Nephron (organoid): ENCODE measurements around the gene ABI2.

ENCODE experiments used
- H3K27ac Mint-ChIP-seq, 3 experiments: 2 replicates each; pipeline ENCODE4 v1.8.0; 2020; ENCODE audit warnings: mixed read lengths in 3 of 3, mild to moderate bottlenecking in 2 of 3, moderate library complexity in 1 of 3
- H3K27me3 Mint-ChIP-seq: 2 replicates; pipeline ENCODE4 v1.8.0; 2021; ENCODE audit warnings: low read depth, mild to moderate bottlenecking, moderate library complexity, mixed read lengths
- H3K36me3 Mint-ChIP-seq: 2 replicates; pipeline ENCODE4 v1.8.0; 2020; ENCODE audit warnings: low read depth, mixed read lengths
- H3K4me1 Mint-ChIP-seq: 2 replicates; pipeline ENCODE4 v1.8.0; 2020; ENCODE audit warnings: mixed read lengths
- H3K4me3 Mint-ChIP-seq, 3 experiments: 2 replicates each; pipeline ENCODE4 v1.8.0; 2020; ENCODE audit warnings: mild to moderate bottlenecking in 3 of 3, mixed read lengths in 3 of 3, moderate library complexity in 2 of 3
- H3K9me3 Mint-ChIP-seq: 2 replicates; pipeline ENCODE4 v1.8.0; 2020; ENCODE audit warnings: mixed read lengths
- TF ChIP-seq, protein P1 (sequence below), 3 experiments: fragments of 200-600 bp; sonication (generic); IDR thresholded peaks; one replicate each; pipeline ENCODE4 v1.5.0; 2021; ENCODE audit warnings: antibody characterized with exemption in 3 of 3; ENCODE audit not compliant: unreplicated experiment in 3 of 3

Gene ABI2

DNA sequence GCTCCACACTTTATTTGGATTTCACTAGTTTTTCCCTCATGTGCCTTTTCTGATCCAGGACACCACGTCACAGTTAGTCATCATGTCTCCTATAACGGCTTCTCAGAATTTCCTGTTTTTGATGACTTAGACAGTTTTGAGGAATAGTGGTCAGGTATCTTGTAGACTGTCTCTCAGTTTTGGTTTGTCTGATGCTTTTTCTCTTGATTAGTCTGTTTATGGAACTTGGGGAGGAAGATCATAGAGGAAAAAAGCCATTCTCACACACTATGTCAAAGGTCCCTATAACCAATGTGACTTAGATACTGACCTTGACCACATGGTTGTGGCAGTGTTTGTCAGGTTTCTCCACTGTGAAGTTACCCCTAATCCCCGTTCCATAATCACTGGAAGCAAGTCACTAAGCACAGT, 117.9 kb downstream of the ABI2 start:
- Mint-ChIP-seq H3K4me3 (no peak overlapping the region), H3K27me3 (no peaks in the 10 kb centered on the region), H3K9me3 (no peaks in the 10 kb centered on the region), H3K4me1 (peaks cover 5% of the 10 kb centered on the region), H3K27ac (no peak overlapping the region), H3K36me3 (peaks cover 70% of the 10 kb centered on the region)
- TF ChIP-seq, protein P1, sequence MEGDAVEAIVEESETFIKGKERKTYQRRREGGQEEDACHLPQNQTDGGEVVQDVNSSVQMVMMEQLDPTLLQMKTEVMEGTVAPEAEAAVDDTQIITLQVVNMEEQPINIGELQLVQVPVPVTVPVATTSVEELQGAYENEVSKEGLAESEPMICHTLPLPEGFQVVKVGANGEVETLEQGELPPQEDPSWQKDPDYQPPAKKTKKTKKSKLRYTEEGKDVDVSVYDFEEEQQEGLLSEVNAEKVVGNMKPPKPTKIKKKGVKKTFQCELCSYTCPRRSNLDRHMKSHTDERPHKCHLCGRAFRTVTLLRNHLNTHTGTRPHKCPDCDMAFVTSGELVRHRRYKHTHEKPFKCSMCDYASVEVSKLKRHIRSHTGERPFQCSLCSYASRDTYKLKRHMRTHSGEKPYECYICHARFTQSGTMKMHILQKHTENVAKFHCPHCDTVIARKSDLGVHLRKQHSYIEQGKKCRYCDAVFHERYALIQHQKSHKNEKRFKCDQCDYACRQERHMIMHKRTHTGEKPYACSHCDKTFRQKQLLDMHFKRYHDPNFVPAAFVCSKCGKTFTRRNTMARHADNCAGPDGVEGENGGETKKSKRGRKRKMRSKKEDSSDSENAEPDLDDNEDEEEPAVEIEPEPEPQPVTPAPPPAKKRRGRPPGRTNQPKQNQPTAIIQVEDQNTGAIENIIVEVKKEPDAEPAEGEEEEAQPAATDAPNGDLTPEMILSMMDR (IDR thresholded peaks at IDR 0.05; ENCODE audit: unreplicated experiment in 3 of 3): no peak

DNA sequence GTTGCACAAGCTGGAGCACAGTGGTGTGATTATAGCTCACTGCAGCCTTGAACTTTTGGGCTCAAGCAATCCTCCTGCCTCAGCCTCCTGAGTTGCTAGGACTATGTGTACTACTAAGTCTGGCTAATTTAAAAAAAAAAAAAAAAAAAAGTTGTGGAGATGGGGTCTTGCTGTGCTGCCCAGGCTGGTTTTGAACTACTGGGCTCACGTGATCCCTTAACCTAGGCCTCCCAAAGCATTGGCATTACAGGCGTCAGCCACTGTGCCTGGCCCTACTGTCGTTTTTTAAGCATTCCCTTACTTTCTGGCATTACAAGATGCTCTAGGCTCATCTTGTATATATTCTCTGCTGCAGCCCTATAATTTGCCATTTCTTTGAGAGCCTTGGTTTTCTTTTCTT, 118.6 kb downstream of the ABI2 start:
- Mint-ChIP-seq H3K36me3 (peaks cover 70% of the 10 kb centered on the region), H3K9me3 (no peaks in the 10 kb centered on the region), H3K27me3 (no peaks in the 10 kb centered on the region), H3K27ac (no peak overlapping the region), H3K4me1 (peaks cover 5% of the 10 kb centered on the region), H3K4me3 (no peak overlapping the region)
- TF ChIP-seq, protein P1 (IDR thresholded peaks at IDR 0.05; ENCODE audit: unreplicated experiment in 3 of 3): no peak

GRCh38 chr2:203450561-203450960, 122.4 kb downstream of the ABI2 start:
- Mint-ChIP-seq H3K27me3 (no peaks in the 10 kb centered on the region), H3K4me3 (no peak overlapping the region), H3K9me3 (no peaks in the 10 kb centered on the region), H3K27ac (peak overlapping the region in 1 of 3 experiments; percentile 35), H3K36me3 (peaks cover 58% of the 10 kb centered on the region), H3K4me1 (peaks cover 6% of the 10 kb centered on the region)
- TF ChIP-seq, protein P1 (IDR thresholded peaks at IDR 0.05; ENCODE audit: unreplicated experiment in 3 of 3): no peak

GRCh38 chr2:203451011-203451410, 122.8 kb downstream of the ABI2 start:
- Mint-ChIP-seq H3K4me1 (peaks cover 6% of the 10 kb centered on the region), H3K4me3 (no peak overlapping the region), H3K27me3 (no peaks in the 10 kb centered on the region), H3K36me3 (peaks cover 55% of the 10 kb centered on the region), H3K27ac (peak overlapping the region in 2 of 3 experiments; percentile 15 to 35), H3K9me3 (no peaks in the 10 kb centered on the region)
- TF ChIP-seq, protein P1 (IDR thresholded peaks at IDR 0.05; ENCODE audit: unreplicated experiment in 3 of 3): no peak

GRCh38 chr2:203451689-203452088, 123.5 kb downstream of the ABI2 start:
- Mint-ChIP-seq H3K4me1 (peaks cover 6% of the 10 kb centered on the region), H3K36me3 (peaks cover 48% of the 10 kb centered on the region), H3K4me3 (no peak overlapping the region), H3K27me3 (no peaks in the 10 kb centered on the region), H3K9me3 (no peaks in the 10 kb centered on the region), H3K27ac (peak overlapping the region in 1 of 3 experiments; percentile 15)
- TF ChIP-seq, protein P1 (IDR thresholded peaks at IDR 0.05; ENCODE audit: unreplicated experiment in 3 of 3): no peak

DNA sequence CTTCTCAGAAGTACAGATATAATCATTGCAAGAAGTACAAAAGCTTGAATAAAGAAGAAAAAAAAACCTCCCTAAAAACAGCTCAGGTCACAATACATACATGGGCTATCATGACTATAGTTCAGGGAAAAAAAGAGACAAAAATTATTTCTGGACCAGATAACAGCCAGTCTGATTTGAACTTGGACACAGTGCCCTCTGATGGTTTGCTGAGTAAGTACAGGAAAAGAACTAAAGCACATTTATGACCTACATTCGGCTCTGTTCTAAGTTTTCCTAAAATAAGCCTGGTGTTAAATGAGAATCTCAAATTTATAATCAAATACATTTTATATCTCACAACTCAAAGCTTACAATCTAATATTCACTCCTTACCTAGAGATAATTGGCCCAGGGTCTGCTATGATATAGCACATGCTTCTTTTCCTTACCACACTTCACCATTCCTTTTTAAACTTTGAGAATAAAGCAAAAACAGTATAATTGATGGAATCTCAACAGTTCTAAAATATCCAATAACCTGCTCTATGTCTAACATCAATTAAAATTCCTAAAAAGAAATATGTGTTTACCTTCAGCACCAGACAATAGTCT, 125.8 kb downstream of the ABI2 start:
- H3K4me3 Mint-ChIP-seq: no peak overlapping the region
- H3K9me3 Mint-ChIP-seq: no peaks in the 10 kb centered on the region
- H3K27me3 Mint-ChIP-seq: no peaks in the 10 kb centered on the region
- H3K27ac Mint-ChIP-seq: peak overlapping the region in 2 of 3 experiments; percentile 27 to 30
- H3K4me1 Mint-ChIP-seq: peaks cover 6% of the 10 kb centered on the region
- peaks cover 39% of the 10 kb centered on the region for H3K36me3 Mint-ChIP-seq
- TF ChIP-seq, protein P1 (IDR thresholded peaks at IDR 0.05; ENCODE audit: unreplicated experiment in 3 of 3): peak; percentile 71
